Stimulated activated naive CD8-positive, alpha-beta T cell treated with anti-CD3 and anti-CD28 coated beads, Interleukin-15, amount 100 ng/mL, for 72 hours (primary cell): ENCODE results near the gene DIPK1B.

ENCODE experiments used
- ATAC-seq: fragments of 150-1000 bp; cut with Tn5 transposase; 2 replicates; pipeline ENCODE4 v1.10.0; 2021; ENCODE audit warnings: mild to moderate bottlenecking, moderate library complexity
- DNase-seq, 2 donors: peaks; one replicate each; pipeline ENCODE4 v3.0.0; 2021 to 2022
- H3K27ac Mint-ChIP-seq, 2 donors: one replicate each; pipeline ENCODE4 v1.8.0; 2022; ENCODE audit warnings: mild to moderate bottlenecking in 2 of 2, mixed read lengths in 2 of 2, moderate library complexity in 2 of 2
- H3K27me3 Mint-ChIP-seq: one replicate; pipeline ENCODE4 v1.8.0; 2022; ENCODE audit warnings: mixed read lengths
- H3K4me1 Mint-ChIP-seq: one replicate; pipeline ENCODE4 v1.8.0; 2022; ENCODE audit warnings: mild to moderate bottlenecking, mixed read lengths
- H3K4me3 Mint-ChIP-seq, 2 donors: one replicate each; pipeline ENCODE4 v1.8.0; 2022; ENCODE audit warnings: mild to moderate bottlenecking in 2 of 2, mixed read lengths in 2 of 2, moderate library complexity in 1 of 2
- H3K9me3 Mint-ChIP-seq, 2 donors: one replicate each; pipeline ENCODE4 v1.8.0; 2022; ENCODE audit warnings: mixed read lengths in 2 of 2

DIPK1B gene

GRCh38 chr9:136711751-136712689 is at the start of gene DIPK1B:
Gene DIPK1B, plus strand, starts transcription at chr9:136712572. Its CDS starts 94 bp downstream, at chr9:136712666.
- peaks cover 71% of the 10 kb centered on the region for H3K27me3 Mint-ChIP-seq
- ATAC-seq: no peak
- DNase-seq: no peak

DNA sequence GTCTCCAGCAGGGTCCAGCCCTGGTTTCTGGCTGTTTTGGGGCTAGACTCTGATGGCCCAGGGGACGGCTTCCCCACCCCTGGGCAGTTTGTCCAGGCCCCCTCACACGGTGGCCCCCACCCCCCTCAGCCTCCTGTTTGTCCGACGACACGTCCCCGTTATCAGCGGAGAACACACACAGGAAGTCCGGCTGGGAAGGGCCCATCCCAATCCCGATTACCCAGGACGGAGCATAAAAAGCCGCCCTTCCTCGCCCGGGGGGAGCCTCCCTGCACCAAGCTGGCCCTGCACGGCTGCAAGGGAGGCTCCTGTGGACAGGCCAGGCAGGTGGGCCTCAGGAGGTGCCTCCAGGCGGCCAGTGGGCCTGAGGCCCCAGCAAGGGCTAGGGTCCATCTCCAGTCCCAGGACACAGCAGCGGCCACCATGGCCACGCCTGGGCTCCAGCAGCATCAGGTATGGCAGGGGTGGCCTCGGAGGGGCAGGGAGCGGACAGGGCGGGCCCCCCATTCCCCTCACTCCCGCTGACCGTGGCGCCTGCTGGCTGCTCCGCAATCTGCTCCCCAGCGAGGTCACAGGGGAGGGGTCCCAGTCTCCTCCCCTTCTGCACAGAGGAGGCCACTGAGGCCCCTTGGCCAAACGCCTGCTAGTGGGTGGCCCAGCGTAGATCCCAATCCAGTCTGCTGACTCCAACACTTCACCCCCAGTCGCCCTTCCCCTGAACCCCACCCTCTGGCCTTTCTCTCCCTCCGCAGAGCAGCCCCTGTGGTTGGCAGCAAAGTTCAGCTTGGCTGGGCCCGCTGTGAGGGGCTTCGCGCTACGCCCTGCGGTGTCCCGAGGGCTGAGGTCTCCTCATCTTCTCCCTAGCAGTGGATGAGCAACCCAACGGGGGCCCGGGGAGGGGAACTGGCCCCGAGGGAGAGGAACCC is 49.5 kb upstream of the DIPK1B start, which contains the start of gene EGFL7:
Gene EGFL7, plus strand, starts transcription at position 261 of the 926 bp plus-strand sequence. CDS start 5,367 bp downstream, outside the sequence.
- Mint-ChIP-seq H3K4me3 (no peak within 1 kb of the TSS), H3K27me3 (peaks cover 68% of the 10 kb centered on the region), H3K4me1 (peaks cover 34% of the 10 kb centered on the region), H3K9me3 (no peaks in the 10 kb centered on the region), H3K27ac (no peak within 1 kb of the TSS)
- DNase-seq (no peak), ATAC-seq (no peak)

More at GRCh38 chr9:136711751-136712689, at the start of gene DIPK1B:
- peak within 1 kb of the TSS; percentile 67 to 74 for H3K4me3 Mint-ChIP-seq
- H3K4me1 Mint-ChIP-seq: peaks cover 18% of the 10 kb centered on the region
- H3K27ac Mint-ChIP-seq: peak within 1 kb of the TSS in 1 of 2 donors; percentile 20
- H3K9me3 Mint-ChIP-seq: no peaks in the 10 kb centered on the region

GRCh38 chr9:136664000-136664915 is 48.1 kb upstream of the DIPK1B start:
- ATAC-seq: no peak
- Mint-ChIP-seq H3K9me3 (no peaks in the 10 kb centered on the region), H3K4me3 (peak overlapping the region; percentile 81 to 88), H3K27ac (no peak overlapping the region), H3K27me3 (peaks cover 63% of the 10 kb centered on the region), H3K4me1 (peaks cover 28% of the 10 kb centered on the region)
- no peak for DNase-seq

GRCh38 chr9:136665111-136665703 is 47.2 kb upstream of the DIPK1B start:
- DNase-seq (no peak), ATAC-seq (peak; percentile 47)
- Mint-ChIP-seq H3K4me3 (peak overlapping the region; percentile 81 to 88), H3K9me3 (no peaks in the 10 kb centered on the region), H3K4me1 (peaks cover 18% of the 10 kb centered on the region), H3K27ac (peak overlapping the region in 1 of 2 donors; percentile 82), H3K27me3 (peaks cover 63% of the 10 kb centered on the region)

DNA sequence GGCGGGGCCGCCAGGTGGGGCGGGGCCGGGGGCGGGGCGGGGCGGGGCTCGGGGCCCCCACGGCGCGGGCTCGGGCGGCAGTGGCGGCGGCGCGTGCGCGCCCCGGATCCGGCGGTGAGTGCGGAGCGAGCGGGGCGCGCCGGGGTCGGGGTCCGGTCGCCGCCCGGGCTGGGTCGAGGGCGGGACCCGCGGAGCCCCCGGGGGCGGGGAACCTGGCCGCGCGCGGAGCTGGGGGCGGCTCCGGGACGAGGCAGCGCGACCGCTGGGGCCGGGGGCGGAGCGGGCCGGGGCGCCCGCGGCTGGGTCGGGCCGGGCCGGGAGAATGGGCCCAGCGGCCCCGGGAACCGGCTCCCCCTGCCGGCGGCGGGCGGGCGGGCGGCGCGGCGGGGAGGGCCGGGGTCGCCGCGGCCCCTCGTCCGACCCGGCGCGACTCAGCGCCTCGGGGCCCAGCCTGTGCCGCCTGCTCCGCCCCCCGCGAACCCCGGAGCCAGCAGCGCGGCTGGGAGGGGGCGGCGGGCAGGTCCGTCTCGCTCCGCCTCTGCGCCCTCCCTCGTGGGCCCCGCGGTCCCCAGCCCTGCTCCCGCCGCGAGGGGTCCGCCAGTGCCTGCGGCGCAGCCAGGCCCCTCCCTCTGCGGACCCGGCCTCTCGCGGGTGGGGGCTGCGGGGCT is 46.5 kb upstream of the DIPK1B start:
- Mint-ChIP-seq H3K27me3 (peaks cover 59% of the 10 kb centered on the region), H3K4me1 (peaks cover 18% of the 10 kb centered on the region), H3K4me3 (no peak overlapping the region), H3K9me3 (no peaks in the 10 kb centered on the region), H3K27ac (no peak overlapping the region)
- no peak for DNase-seq
- peak; percentile 33 for ATAC-seq

GRCh38 chr9:136666372-136667213 is 45.8 kb upstream of the DIPK1B start:
- H3K4me1 Mint-ChIP-seq: peaks cover 18% of the 10 kb centered on the region
- ATAC-seq: no peak
- DNase-seq: no peak
- no peaks in the 10 kb centered on the region for H3K9me3 Mint-ChIP-seq
- peaks cover 59% of the 10 kb centered on the region for H3K27me3 Mint-ChIP-seq
- H3K27ac Mint-ChIP-seq: no peak overlapping the region
- H3K4me3 Mint-ChIP-seq: peak overlapping the region; percentile 55 to 63

DNA sequence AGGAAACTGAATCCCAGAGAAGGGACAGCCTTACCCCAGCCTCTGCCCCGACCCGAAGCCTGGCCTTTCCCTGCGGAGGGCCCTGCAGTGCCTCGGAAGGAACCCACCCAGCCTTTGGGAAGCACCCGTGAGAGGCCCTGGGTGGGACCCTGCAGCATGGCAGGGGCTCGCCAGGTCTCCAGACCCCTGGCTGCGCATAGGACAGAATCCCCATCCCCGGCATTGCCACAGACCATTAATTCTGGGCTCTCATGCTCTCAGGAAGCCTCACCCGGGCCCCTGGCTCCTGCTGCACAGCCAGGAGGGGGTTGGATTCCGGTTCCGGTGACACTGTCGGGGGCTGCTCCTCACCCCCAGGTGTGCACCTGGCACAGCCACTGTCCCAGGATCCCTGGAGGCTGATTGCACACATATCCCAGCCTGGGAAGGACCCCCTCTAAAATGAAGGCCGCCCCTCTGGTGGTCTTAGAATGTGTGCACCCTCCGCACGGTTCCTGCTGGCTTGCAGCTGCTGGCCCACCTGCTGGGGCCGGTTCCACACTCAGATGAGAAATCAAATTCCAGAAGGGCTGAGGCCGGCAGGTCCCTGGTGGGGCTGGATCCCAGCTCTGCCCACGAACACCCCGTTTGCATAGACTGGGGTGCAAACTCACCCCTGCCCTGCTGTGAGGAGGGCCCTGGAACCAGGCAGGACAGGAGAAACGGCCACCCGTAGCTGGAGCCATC is 45.0 kb upstream of the DIPK1B start:
- ATAC-seq (no peak), DNase-seq (no peak)
- no peaks in the 10 kb centered on the region for H3K9me3 Mint-ChIP-seq
- H3K27me3 Mint-ChIP-seq: peaks cover 58% of the 10 kb centered on the region
- H3K4me3 Mint-ChIP-seq: no peak overlapping the region
- H3K27ac Mint-ChIP-seq: no peak overlapping the region
- peaks cover 18% of the 10 kb centered on the region for H3K4me1 Mint-ChIP-seq

GRCh38 chr9:136667940-136668760 is 44.2 kb upstream of the DIPK1B start:
- ATAC-seq: no peak
- Mint-ChIP-seq H3K4me1 (peaks cover 18% of the 10 kb centered on the region), H3K9me3 (no peaks in the 10 kb centered on the region), H3K27me3 (peaks cover 50% of the 10 kb centered on the region), H3K27ac (no peak overlapping the region), H3K4me3 (no peak overlapping the region)
- no peak for DNase-seq

GRCh38 chr9:136668983-136669790 is 43.2 kb upstream of the DIPK1B start:
- H3K9me3 Mint-ChIP-seq: no peaks in the 10 kb centered on the region
- ATAC-seq (peak; percentile 2), DNase-seq (no peak)
- peaks cover 18% of the 10 kb centered on the region for H3K4me1 Mint-ChIP-seq
- no peak overlapping the region for H3K4me3 Mint-ChIP-seq
- H3K27me3 Mint-ChIP-seq: peaks cover 40% of the 10 kb centered on the region
- no peak overlapping the region for H3K27ac Mint-ChIP-seq

- no peak for ATAC-seq
- Mint-ChIP-seq H3K4me1 (peaks cover 13% of the 10 kb centered on the region), H3K9me3 (no peaks in the 10 kb centered on the region), H3K27me3 (peaks cover 32% of the 10 kb centered on the region), H3K27ac (no peak overlapping the region), H3K4me3 (no peak overlapping the region)
- DNase-seq: no peak
Measured at GRCh38 chr9:136669791-136670464, 42.4 kb upstream of the DIPK1B start.
